ENCODE measurements around the gene TOR1AIP2. TPM values are rescaled to one million over a fixed set of nuclear protein-coding genes. Genes with fewer than 3 reads are reported as not detected.
A peak's percentile ranks its signal among the peaks of the same experiment; 100 is the strongest.

Gene TOR1AIP2
- total RNA-seq, 5 donors from 2014 or later (not counting 1 experiment from before 2014, with no cell fraction given): 39.6 to 65.9 (median 42.9) TPM

GRCh38 chr1:179809506-179810366 lies 67.9 kb downstream of the TOR1AIP2 start:
- Mint-ChIP-seq H3K27me3 (peaks cover 4 to 5% of the 10 kb centered on the region in 2 donors), H3K36me3 (no peaks in the 10 kb centered on the region), H3K27ac (no peak overlapping the region), H3K4me3 (no peak overlapping the region), H3K9me3 (no peaks in the 10 kb centered on the region), H3K4me1 (peaks cover 10 to 13% (median 13%) of the 10 kb centered on the region in 3 donors)
- DNase-seq (peak; percentile 36 to 88 (median 66)), ATAC-seq (replicated peaks in 1 of 4) (peak; percentile 54 to 76 (median 62))
- ChIA-PET POLR2A (interaction anchor here (0.6 to 1.2 kb wide), 4 partner anchors 18 to 103 kb away, joined by 3 read pairs; no protein-coding TSS in a partner anchor), CTCF (interaction anchor here (0.6 to 10.6 kb wide), 48 partner anchors 8 to 731 kb away, joined by 3 to 411 read pairs (median 3); partner anchors contain the start of genes TOR1AIP1 (in 1 of the 2) and TOR1AIP2 (in 1 of the 2))
- Histone ChIP-seq H3K4me3 (ENCODE audit: control insufficient read depth in 1 of 2, extremely low read depth in 1 of 2, low read length in 1 of 2) (no peak overlapping the region), H3K9me3 (no peaks in the 10 kb centered on the region), H3K4me1 (ENCODE audit: control insufficient read depth in 1 of 2, extremely low read depth in 1 of 2, insufficient read depth in 2 of 2, low read length in 2 of 2) (peaks cover 0 to 18% of the 10 kb centered on the region in 2 experiments), H3K27ac (ENCODE audit: low read length) (no peak overlapping the region), H3K27me3 (replicated peaks in 1 of 2; ENCODE audit: control insufficient read depth in 2 of 2, extremely low read depth in 1 of 2, insufficient read depth in 2 of 2, low read length in 1 of 2) (peaks cover 0 to 50% of the 10 kb centered on the region in 2 experiments), H3K36me3 (ENCODE audit: control insufficient read depth in 2 of 2, extremely low read depth in 1 of 2, insufficient read depth in 1 of 2, low read length in 1 of 2) (no peaks in the 10 kb centered on the region)
- WGBS (ENCODE audit: insufficient coverage): 32% methylated on average over 8 of the region's 14 CpGs

GRCh38 chr1:179808503-179808902 lies 69.1 kb downstream of the TOR1AIP2 start:
- ATAC-seq (replicated peaks in 1 of 4) (no peak), DNase-seq (no peak)
- Histone ChIP-seq H3K4me1 (ENCODE audit: control insufficient read depth in 1 of 2, extremely low read depth in 1 of 2, insufficient read depth in 2 of 2, low read length in 2 of 2) (peaks cover 0 to 7% of the 10 kb centered on the region in 2 experiments), H3K27ac (ENCODE audit: low read length) (no peak overlapping the region), H3K27me3 (replicated peaks in 1 of 2; ENCODE audit: control insufficient read depth in 2 of 2, extremely low read depth in 1 of 2, insufficient read depth in 2 of 2, low read length in 1 of 2) (peaks cover 0 to 47% of the 10 kb centered on the region in 2 experiments), H3K9me3 (no peaks in the 10 kb centered on the region), H3K4me3 (ENCODE audit: control insufficient read depth in 1 of 2, extremely low read depth in 1 of 2, low read length in 1 of 2) (no peak overlapping the region), H3K36me3 (ENCODE audit: control insufficient read depth in 2 of 2, extremely low read depth in 1 of 2, insufficient read depth in 1 of 2, low read length in 1 of 2) (no peaks in the 10 kb centered on the region)
- Mint-ChIP-seq H3K4me3 (no peak overlapping the region), H3K4me1 (peaks cover 4 to 6% (median 5%) of the 10 kb centered on the region in 3 donors), H3K36me3 (no peaks in the 10 kb centered on the region), H3K27ac (no peak overlapping the region), H3K27me3 (peaks cover 4 to 9% of the 10 kb centered on the region in 2 donors), H3K9me3 (no peaks in the 10 kb centered on the region)
- ChIA-PET CTCF (interaction anchor here (0.7 to 10.6 kb wide), 4 partner anchors 98 to 1229 kb away, joined by 3 to 411 read pairs (median 122); no protein-coding TSS in a partner anchor), POLR2A (no interaction called here)
- no CpG with 5 or more reads among the region's 1 CpG for WGBS (ENCODE audit: insufficient coverage)

- no peaks in the 10 kb centered on the region for H3K36me3 Mint-ChIP-seq
- H3K4me1 Mint-ChIP-seq: peaks cover 4 to 6% (median 5%) of the 10 kb centered on the region in 3 donors
- Histone ChIP-seq H3K4me1 (ENCODE audit: control insufficient read depth in 1 of 2, extremely low read depth in 1 of 2, insufficient read depth in 2 of 2, low read length in 2 of 2) (peaks cover 0 to 7% of the 10 kb centered on the region in 2 experiments), H3K27me3 (replicated peaks in 1 of 2; ENCODE audit: control insufficient read depth in 2 of 2, extremely low read depth in 1 of 2, insufficient read depth in 2 of 2, low read length in 1 of 2) (peaks cover 0 to 42% of the 10 kb centered on the region in 2 experiments), H3K27ac (ENCODE audit: low read length) (no peak overlapping the region), H3K9me3 (no peaks in the 10 kb centered on the region), H3K4me3 (ENCODE audit: control insufficient read depth in 1 of 2, extremely low read depth in 1 of 2, low read length in 1 of 2) (no peak overlapping the region), H3K36me3 (ENCODE audit: control insufficient read depth in 2 of 2, extremely low read depth in 1 of 2, insufficient read depth in 1 of 2, low read length in 1 of 2) (no peaks in the 10 kb centered on the region)
- H3K4me3 Mint-ChIP-seq: no peak overlapping the region
- no peak overlapping the region for H3K27ac Mint-ChIP-seq
- CTCF ChIA-PET: interaction anchor here (0.5 to 10.6 kb wide), 4 partner anchors 56 to 677 kb away, joined by 3 to 411 read pairs (median 106); no protein-coding TSS in a partner anchor
- DNase-seq (no peak), ATAC-seq (replicated peaks in 1 of 4) (no peak)
- peaks cover 4 to 9% of the 10 kb centered on the region in 2 donors for H3K27me3 Mint-ChIP-seq
- no peaks in the 10 kb centered on the region for H3K9me3 Mint-ChIP-seq
- WGBS (ENCODE audit: insufficient coverage): 89% methylated on average over 5 of the region's 11 CpGs
- POLR2A ChIA-PET: no interaction called here
These were observed 69.7 kb downstream of the TOR1AIP2 start for GRCh38 chr1:179807691-179808485.

- H3K36me3 Mint-ChIP-seq: no peaks in the 10 kb centered on the region
- WGBS (ENCODE audit: insufficient coverage): 83% methylated on average over 7 of the region's 9 CpGs
- no peak overlapping the region for H3K4me3 Mint-ChIP-seq
- H3K27me3 Mint-ChIP-seq: peaks cover 4 to 9% of the 10 kb centered on the region in 2 donors
- H3K9me3 Mint-ChIP-seq: no peaks in the 10 kb centered on the region
- DNase-seq: no peak
- Histone ChIP-seq H3K4me1 (ENCODE audit: control insufficient read depth in 1 of 2, extremely low read depth in 1 of 2, insufficient read depth in 2 of 2, low read length in 2 of 2) (peaks cover 0 to 7% of the 10 kb centered on the region in 2 experiments), H3K27ac (ENCODE audit: low read length) (no peak overlapping the region), H3K36me3 (ENCODE audit: control insufficient read depth in 2 of 2, extremely low read depth in 1 of 2, insufficient read depth in 1 of 2, low read length in 1 of 2) (no peaks in the 10 kb centered on the region), H3K4me3 (ENCODE audit: control insufficient read depth in 1 of 2, extremely low read depth in 1 of 2, low read length in 1 of 2) (no peak overlapping the region), H3K9me3 (no peaks in the 10 kb centered on the region), H3K27me3 (replicated peaks in 1 of 2; ENCODE audit: control insufficient read depth in 2 of 2, extremely low read depth in 1 of 2, insufficient read depth in 2 of 2, low read length in 1 of 2) (peaks cover 0 to 36% of the 10 kb centered on the region in 2 experiments)
- no peak for ATAC-seq (replicated peaks in 1 of 4)
- ChIA-PET CTCF (interaction anchor here (0.6 to 10.6 kb wide), 4 partner anchors 7 to 103 kb away, joined by 3 to 411 read pairs (median 106); no protein-coding TSS in a partner anchor), POLR2A (no interaction called here)
- H3K4me1 Mint-ChIP-seq: peaks cover 4 to 6% (median 5%) of the 10 kb centered on the region in 3 donors
- H3K27ac Mint-ChIP-seq: no peak overlapping the region
These were observed 70.3 kb downstream of the TOR1AIP2 start for GRCh38 chr1:179807291-179807690.

GRCh38 chr1:179806333-179806732 lies 71.3 kb downstream of the TOR1AIP2 start:
- Mint-ChIP-seq H3K4me3 (no peak overlapping the region), H3K36me3 (no peaks in the 10 kb centered on the region), H3K9me3 (no peaks in the 10 kb centered on the region), H3K27me3 (peaks cover 2 to 9% of the 10 kb centered on the region in 2 donors), H3K4me1 (peaks cover 4 to 6% (median 5%) of the 10 kb centered on the region in 3 donors), H3K27ac (no peak overlapping the region)
- ChIA-PET CTCF (interaction anchor here (0.6 to 10.6 kb wide), 4 partner anchors 9 to 100 kb away, joined by 3 to 411 read pairs (median 5); no protein-coding TSS in a partner anchor), POLR2A (interaction anchor here in 1 of 2 donors (0.5 to 0.6 kb wide), 2 partner anchors 100 to 1080 kb away, joined by 3 read pairs; no protein-coding TSS in a partner anchor)
- no peak overlapping the region for H3K27ac ChIP-seq (ENCODE audit: low read length)
- 80% methylated on average over 1 of the region's 4 CpGs for WGBS (ENCODE audit: insufficient coverage)
- ATAC-seq (replicated peaks in 1 of 4): no peak
- H3K36me3 ChIP-seq (ENCODE audit: control insufficient read depth in 2 of 2, extremely low read depth in 1 of 2, insufficient read depth in 1 of 2, low read length in 1 of 2): no peaks in the 10 kb centered on the region
- no peak for DNase-seq
- no peak overlapping the region for H3K4me3 ChIP-seq (ENCODE audit: control insufficient read depth in 1 of 2, extremely low read depth in 1 of 2, low read length in 1 of 2)
- no peaks in the 10 kb centered on the region for H3K9me3 ChIP-seq
- H3K27me3 ChIP-seq (replicated peaks in 1 of 2; ENCODE audit: control insufficient read depth in 2 of 2, extremely low read depth in 1 of 2, insufficient read depth in 2 of 2, low read length in 1 of 2): peaks cover 0 to 29% of the 10 kb centered on the region in 2 experiments
- H3K4me1 ChIP-seq (ENCODE audit: control insufficient read depth in 1 of 2, extremely low read depth in 1 of 2, insufficient read depth in 2 of 2, low read length in 2 of 2): peaks cover 0 to 7% of the 10 kb centered on the region in 2 experiments
